Ascending aorta (tissue), 2 donors: ENCODE measurements around the gene HOXB3. TPM values are rescaled to one million over a fixed set of nuclear protein-coding genes. Genes with fewer than 3 reads are reported as not detected.

Experiments
- DNase-seq, 2 donors: peaks; one replicate each; pipeline ENCODE4 v3.0.0-alpha.2; 2019; ENCODE audit warnings: low spot score in 2 of 2
- H3K27ac ChIP-seq, 2 donors: fragments of 200-600 bp; sonication (generic); one replicate each; pipeline ENCODE4 v1.5.1; 2016 to 2017; ENCODE audit warnings: mild to moderate bottlenecking in 1 of 2
- H3K27me3 ChIP-seq: fragments of 200-600 bp; sonication (generic); one replicate; pipeline ENCODE4 v1.5.1; 2017
- H3K36me3 ChIP-seq, 2 donors: fragments of 200-600 bp; sonication (generic); one replicate each; pipeline ENCODE4 v1.5.1; 2016
- H3K4me1 ChIP-seq, 2 donors: fragments of 200-600 bp; sonication (generic); one replicate each; pipeline ENCODE4 v1.5.1; 2016 to 2017; ENCODE audit warnings: mild to moderate bottlenecking in 1 of 2
- H3K4me3 ChIP-seq, 2 donors: fragments of 200-600 bp; sonication (generic); one replicate each; pipeline ENCODE4 v1.5.1; 2016 to 2017; ENCODE audit warnings: mild to moderate bottlenecking in 1 of 2
- H3K9me3 ChIP-seq, 2 donors: fragments of 200-600 bp; sonication (generic); one replicate each; pipeline ENCODE4 v1.5.1; 2016
- CTCF ChIP-seq, 3 experiments: fragments of 200-600 bp in 2 of 3; fragments of 450-650 bp in 1 of 3; sonication (generic) in 2 of 3; IDR thresholded peaks; one replicate each; pipeline ENCODE4 v1.5.1; 2016 to 2019; ENCODE audit warnings: antibody characterized with exemption in 3 of 3, mild to moderate bottlenecking in 1 of 3, moderate library complexity in 1 of 3
- intact Hi-C: fragments of 100-400 bp; cut with DNase I; formaldehyde crosslinking; loops from one replicate; pipeline ENCODE4 v1.15.1; 2023
- total RNA-seq: library from RNA; depleted of rRNA; stranded (reverse); fragments of >200 nt; gene quantifications from one replicate; pipeline ENCODE4 v1.1.0, GENCODE V29; 2016

The HOXB3 gene
- total RNA-seq, 1 donor from 2014 or later = 19.3 TPM

DNA sequence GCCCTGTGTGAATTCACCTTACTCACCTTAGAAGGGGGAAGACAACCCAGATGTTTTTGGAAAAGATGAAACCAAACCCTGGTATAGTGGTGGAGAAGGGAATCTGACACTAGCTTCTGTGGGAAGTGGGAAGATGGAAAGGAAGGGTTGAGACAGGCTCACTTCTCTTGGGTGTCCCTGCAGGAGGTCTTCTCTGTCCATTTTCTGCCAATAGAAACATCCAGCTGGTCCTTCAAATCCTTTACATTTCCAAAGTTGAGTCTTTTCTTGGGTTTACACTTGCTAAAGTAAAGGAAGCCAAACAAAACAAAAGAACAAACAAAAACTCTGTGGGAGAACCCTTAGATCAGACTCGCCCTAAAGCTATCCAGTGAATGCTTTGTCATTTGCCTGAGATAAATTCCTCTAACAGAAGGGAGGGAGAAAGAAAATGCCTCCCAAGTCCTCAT lies 69.4 kb downstream of the HOXB3 start:
- H3K27me3 ChIP-seq = no peaks in the 10 kb centered on the region
- no peak overlapping the region for H3K4me3 ChIP-seq
- no peaks in the 10 kb centered on the region for H3K36me3 ChIP-seq
- TF ChIP-seq CTCF (IDR thresholded peaks at IDR 0.05) = no peak
- H3K4me1 ChIP-seq = no peaks in the 10 kb centered on the region
- H3K9me3 ChIP-seq = no peaks in the 10 kb centered on the region
- no peak overlapping the region for H3K27ac ChIP-seq
- intact Hi-C loops = no loop called here
- no peak for DNase-seq

DNA sequence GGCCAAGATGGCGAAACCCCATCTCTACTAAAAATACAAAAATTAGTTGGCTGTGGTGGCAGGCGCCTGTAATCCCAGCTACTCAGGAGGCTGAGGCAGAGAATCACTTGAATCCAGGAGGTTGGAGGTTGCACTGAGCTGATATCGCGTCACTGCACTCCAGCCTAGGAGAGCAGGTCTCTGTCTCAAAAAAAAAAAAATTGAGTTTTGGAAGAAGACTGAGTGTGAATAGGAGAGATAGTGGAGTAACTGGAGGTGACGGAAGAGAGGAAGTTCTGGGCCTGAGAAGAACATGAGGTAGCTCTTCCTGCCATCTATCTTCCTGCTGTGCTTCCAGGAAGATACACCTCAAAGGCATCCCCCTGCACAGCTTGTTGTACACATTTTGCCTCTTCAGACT lies 70.6 kb downstream of the HOXB3 start:
- H3K27me3 ChIP-seq = no peaks in the 10 kb centered on the region
- H3K36me3 ChIP-seq = no peaks in the 10 kb centered on the region
- TF ChIP-seq CTCF (IDR thresholded peaks at IDR 0.05) = no peak
- no peaks in the 10 kb centered on the region for H3K9me3 ChIP-seq
- no peaks in the 10 kb centered on the region for H3K4me1 ChIP-seq
- intact Hi-C loops = no loop called here
- no peak overlapping the region for H3K4me3 ChIP-seq
- no peak overlapping the region for H3K27ac ChIP-seq
- DNase-seq = no peak

GRCh38 chr17:48517478-48517877 lies 72.6 kb downstream of the HOXB3 start:
- H3K4me1 ChIP-seq = no peaks in the 10 kb centered on the region
- no peaks in the 10 kb centered on the region for H3K9me3 ChIP-seq
- H3K27me3 ChIP-seq = no peaks in the 10 kb centered on the region
- intact Hi-C loops = no loop called here
- DNase-seq = no peak
- no peak overlapping the region for H3K4me3 ChIP-seq
- H3K36me3 ChIP-seq = no peaks in the 10 kb centered on the region
- H3K27ac ChIP-seq = no peak overlapping the region
- TF ChIP-seq CTCF (IDR thresholded peaks at IDR 0.05) = no peak

GRCh38 chr17:48515925-48516900 lies 73.8 kb downstream of the HOXB3 start:
- Histone ChIP-seq H3K4me1 (no peaks in the 10 kb centered on the region), H3K9me3 (no peaks in the 10 kb centered on the region), H3K27me3 (no peaks in the 10 kb centered on the region), H3K36me3 (no peaks in the 10 kb centered on the region), H3K27ac (no peak overlapping the region), H3K4me3 (no peak overlapping the region)
- TF ChIP-seq CTCF (IDR thresholded peaks at IDR 0.05) = no peak
- no peak for DNase-seq
- intact Hi-C loops = no loop called here

- H3K4me1 ChIP-seq = no peaks in the 10 kb centered on the region
- no peak for TF ChIP-seq CTCF (IDR thresholded peaks at IDR 0.05)
- no peaks in the 10 kb centered on the region for H3K36me3 ChIP-seq
- intact Hi-C loops = no loop called here
- H3K27me3 ChIP-seq = no peaks in the 10 kb centered on the region
- no peak for DNase-seq
- H3K4me3 ChIP-seq = no peak overlapping the region
- H3K27ac ChIP-seq = no peak overlapping the region
- H3K9me3 ChIP-seq = no peaks in the 10 kb centered on the region
Observed at GRCh38 chr17:48514477-48514876, 75.6 kb downstream of the HOXB3 start.
